GM18951 (cell line): ENCODE measurements around the gene SORCS2.

Experiments used
- POLR2A ChIP-seq: IDR thresholded peaks from 4 replicates; pipeline ENCODE4 v1.6.1; 2011; ENCODE audit warnings: mild to moderate bottlenecking; ENCODE audit not compliant: insufficient read length, insufficient read depth; ENCODE audit errors: extremely low read depth
- in situ Hi-C: fragments of 300-500 bp; cut with MboI; formaldehyde crosslinking; loops from one replicate; pipeline ENCODE4 v1.12.0; 2022; ENCODE audit warnings: low sequenced_read_pairs, mixed read lengths, inconsistent platforms; ENCODE audit not compliant: unreplicated experiment

Gene SORCS2

GRCh38 chr4:7166237-7166636 lies 26.1 kb upstream of the SORCS2 start:
- TF ChIP-seq POLR2A, result no peak
- in situ Hi-C loops, result no loop called here

- no peak for TF ChIP-seq POLR2A
- in situ Hi-C loops, result no loop called here
Measured at GRCh38 chr4:7166981-7167700, 25.2 kb upstream of the SORCS2 start.

- no peak for TF ChIP-seq POLR2A
- in situ Hi-C loops, result no loop called here
Measured at GRCh38 chr4:7167706-7168105, 24.6 kb upstream of the SORCS2 start.

GRCh38 chr4:7168106-7168505 lies 24.2 kb upstream of the SORCS2 start:
- in situ Hi-C loops, result no loop called here
- TF ChIP-seq POLR2A, result no peak

GRCh38 chr4:7169134-7169533 lies 23.2 kb upstream of the SORCS2 start:
- TF ChIP-seq POLR2A, result no peak
- in situ Hi-C loops, result no loop called here

- in situ Hi-C loops, result no loop called here
- no peak for TF ChIP-seq POLR2A
Measured at GRCh38 chr4:7170012-7170411, 22.3 kb upstream of the SORCS2 start.

GRCh38 chr4:7171191-7171900 lies 21.0 kb upstream of the SORCS2 start:
- in situ Hi-C loops, result no loop called here
- TF ChIP-seq POLR2A, result no peak

- TF ChIP-seq POLR2A, result no peak
- in situ Hi-C loops, result no loop called here
Measured at GRCh38 chr4:7172508-7172907, 19.8 kb upstream of the SORCS2 start.

GRCh38 chr4:7172946-7173345 lies 19.4 kb upstream of the SORCS2 start:
- in situ Hi-C loops, result no loop called here
- no peak for TF ChIP-seq POLR2A

- no peak for TF ChIP-seq POLR2A
- in situ Hi-C loops, result no loop called here
Measured at GRCh38 chr4:7173841-7174449, 18.4 kb upstream of the SORCS2 start.

- TF ChIP-seq POLR2A, result no peak
Measured at GRCh38 chr4:7179158-7179557, 13.2 kb upstream of the SORCS2 start.

GRCh38 chr4:7180938-7181337 lies 11.4 kb upstream of the SORCS2 start:
- in situ Hi-C loops, result no loop called here

More at GRCh38 chr4:7179158-7179557, 13.2 kb upstream of the SORCS2 start:
- in situ Hi-C loops, result no loop called here

GRCh38 chr4:7182616-7183015 lies 9.7 kb upstream of the SORCS2 start:
- no peak for TF ChIP-seq POLR2A
- in situ Hi-C loops, result no loop called here

More at GRCh38 chr4:7180938-7181337, 11.4 kb upstream of the SORCS2 start:
- TF ChIP-seq POLR2A, result no peak

GRCh38 chr4:7183161-7183560 lies 9.2 kb upstream of the SORCS2 start:
- in situ Hi-C loops, result no loop called here
- no peak for TF ChIP-seq POLR2A
